PFSK-1 (cell line): ENCODE data around the gene TMTC3.

Source experiments
- FOXP2 ChIP-seq: optimal IDR thresholded peaks from 2 replicates; pipeline ENCODE3; 2011; ENCODE audit warnings: borderline replicate concordance, control low read depth, inconsistent platforms; ENCODE audit not compliant: insufficient read depth; ENCODE audit errors: extremely low read length, extremely low read depth
- POLR2AphosphoS5 ChIP-seq: IDR thresholded peaks from 2 replicates; pipeline ENCODE4 v1.6.1; 2012; ENCODE audit warnings: low read depth, mild to moderate bottlenecking, control low read depth, low read length, moderate library complexity
- REST ChIP-seq, 2 experiments: IDR thresholded peaks; 2 replicates each; pipeline versions ENCODE4 v1.6.1 to v1.8.0; 2011 to 2012; ENCODE audit warnings: low read depth in 2 of 2, low read length in 2 of 2, control low read depth in 1 of 2, inconsistent platforms in 1 of 2, mild to moderate bottlenecking in 1 of 2, moderate library complexity in 1 of 2; ENCODE audit not compliant: insufficient read depth in 1 of 2
- SIN3A ChIP-seq: IDR thresholded peaks from 2 replicates; pipeline ENCODE4 v1.6.1; 2012; ENCODE audit warnings: mild to moderate bottlenecking, low read length, moderate library complexity, borderline replicate concordance; ENCODE audit not compliant: insufficient read depth
- TAF1 ChIP-seq: IDR thresholded peaks from 2 replicates; pipeline ENCODE4 v1.6.1; 2012; ENCODE audit warnings: low read length, control low read depth, borderline replicate concordance; ENCODE audit not compliant: insufficient read depth

TMTC3 gene

GRCh38 chr12:88175544-88175943, 33.4 kb downstream of the TMTC3 start:
- no peak for TF ChIP-seq POLR2AphosphoS5
- TF ChIP-seq TAF1 = no peak
- TF ChIP-seq SIN3A = no peak
- no peak for TF ChIP-seq FOXP2
- no peak for TF ChIP-seq REST (IDR thresholded peaks at IDR 0.05; ENCODE audit: insufficient read depth in 1 of 2, low read depth in 2 of 2, low read length in 2 of 2)

- TF ChIP-seq SIN3A (no peak), POLR2AphosphoS5 (no peak), TAF1 (no peak), FOXP2 (no peak), REST (IDR thresholded peaks at IDR 0.05; ENCODE audit: insufficient read depth in 1 of 2, low read depth in 2 of 2, low read length in 2 of 2) (no peak)
These were observed 37.4 kb downstream of the TMTC3 start for GRCh38 chr12:88179436-88180014.

- TF ChIP-seq POLR2AphosphoS5 = no peak
- TF ChIP-seq FOXP2 = no peak
These were observed 39.8 kb downstream of the TMTC3 start for GRCh38 chr12:88181881-88182280.

- TF ChIP-seq REST (IDR thresholded peaks at IDR 0.05; ENCODE audit: insufficient read depth in 1 of 2, low read depth in 2 of 2, low read length in 2 of 2) (no peak), FOXP2 (no peak), SIN3A (no peak), POLR2AphosphoS5 (no peak), TAF1 (no peak)
These were observed 40.3 kb downstream of the TMTC3 start for GRCh38 chr12:88182416-88182815.

GRCh38 chr12:88184196-88184595, 42.1 kb downstream of the TMTC3 start:
- TF ChIP-seq FOXP2 (no peak), REST (IDR thresholded peaks at IDR 0.05; ENCODE audit: insufficient read depth in 1 of 2, low read depth in 2 of 2, low read length in 2 of 2) (no peak), SIN3A (no peak)
